DOHH2 (cell line): ENCODE data around the gene ANKS4B.

Experiments
- EZH2phosphoT487 ChIP-seq: fragments of 200-600 bp; sonication (generic); IDR thresholded peaks from 2 replicates; pipeline ENCODE4 v1.6.1; 2017; ENCODE audit warnings: borderline replicate concordance, mild to moderate bottlenecking, antibody characterized with exemption, low read length, moderate library complexity, mixed read lengths
- TF ChIP-seq, protein P1 (sequence below): fragments of 200-600 bp; sonication (generic); IDR thresholded peaks from one replicate; pipeline ENCODE4 v1.5.1; 2014; ENCODE audit warnings: antibody characterized with exemption, mild to moderate bottlenecking, low read depth, low read length; ENCODE audit not compliant: poor library complexity, severe bottlenecking

DNA sequence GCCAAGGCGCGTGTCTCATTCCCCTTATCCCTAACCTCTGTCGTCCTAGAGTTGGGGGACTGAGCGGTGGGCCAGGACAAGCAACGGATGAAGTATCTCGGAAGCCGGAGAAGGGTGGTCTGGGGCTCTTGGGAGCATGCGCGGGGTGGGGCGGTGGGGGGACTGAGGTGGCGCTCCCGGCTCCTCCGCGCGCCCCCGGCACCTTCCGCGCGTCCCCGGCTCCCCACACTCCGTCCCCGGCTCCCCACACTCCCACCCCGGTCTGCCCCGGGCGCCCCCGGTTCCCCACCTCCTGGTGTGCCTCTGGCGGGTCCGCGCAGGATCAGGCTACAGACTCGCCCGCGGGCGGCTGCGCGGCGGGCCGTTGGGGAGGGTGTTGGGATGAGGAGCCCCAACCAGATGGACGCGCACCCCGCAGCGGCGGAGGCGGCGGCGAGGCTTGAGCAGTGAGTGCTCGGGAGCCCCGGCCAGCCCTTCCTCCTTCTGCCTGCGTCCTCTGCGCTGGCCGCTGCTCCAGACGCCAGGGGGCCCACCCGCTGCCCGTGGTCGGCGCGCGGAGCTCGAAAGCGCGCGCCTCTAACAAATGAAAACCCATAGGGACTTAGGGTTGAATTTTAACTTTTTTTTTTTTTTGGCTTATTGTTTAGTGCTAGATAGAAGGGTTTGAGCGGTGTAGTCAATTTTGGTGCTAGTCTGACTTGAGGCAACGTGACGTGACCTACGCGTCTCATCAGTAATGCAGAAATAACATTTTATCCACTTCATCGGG lies 50.2 kb downstream of the ANKS4B start:
- TF ChIP-seq, protein P1, sequence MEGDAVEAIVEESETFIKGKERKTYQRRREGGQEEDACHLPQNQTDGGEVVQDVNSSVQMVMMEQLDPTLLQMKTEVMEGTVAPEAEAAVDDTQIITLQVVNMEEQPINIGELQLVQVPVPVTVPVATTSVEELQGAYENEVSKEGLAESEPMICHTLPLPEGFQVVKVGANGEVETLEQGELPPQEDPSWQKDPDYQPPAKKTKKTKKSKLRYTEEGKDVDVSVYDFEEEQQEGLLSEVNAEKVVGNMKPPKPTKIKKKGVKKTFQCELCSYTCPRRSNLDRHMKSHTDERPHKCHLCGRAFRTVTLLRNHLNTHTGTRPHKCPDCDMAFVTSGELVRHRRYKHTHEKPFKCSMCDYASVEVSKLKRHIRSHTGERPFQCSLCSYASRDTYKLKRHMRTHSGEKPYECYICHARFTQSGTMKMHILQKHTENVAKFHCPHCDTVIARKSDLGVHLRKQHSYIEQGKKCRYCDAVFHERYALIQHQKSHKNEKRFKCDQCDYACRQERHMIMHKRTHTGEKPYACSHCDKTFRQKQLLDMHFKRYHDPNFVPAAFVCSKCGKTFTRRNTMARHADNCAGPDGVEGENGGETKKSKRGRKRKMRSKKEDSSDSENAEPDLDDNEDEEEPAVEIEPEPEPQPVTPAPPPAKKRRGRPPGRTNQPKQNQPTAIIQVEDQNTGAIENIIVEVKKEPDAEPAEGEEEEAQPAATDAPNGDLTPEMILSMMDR, result no peak
- no peak for TF ChIP-seq EZH2phosphoT487
